ACC112 (cell line): ENCODE results near the gene COL4A3.
"Not testable (repeated sequence)": the region's sequence is repeated elsewhere in the genome, so short reads cannot be mapped to it uniquely, and the experiment has no call there.

ENCODE experiments used
- H2AFZ ChIP-seq: fragments of 200-600 bp; sonication (generic); one replicate; pipeline ENCODE4 v1.6.0; 2017; ENCODE audit warnings: antibody characterized with exemption, low read length; ENCODE audit not compliant: unreplicated experiment
- H3K27ac ChIP-seq: fragments of 200-600 bp; sonication (generic); 2 replicates; pipeline ENCODE4 v1.5.1; 2014; ENCODE audit warnings: low read depth, mild to moderate bottlenecking, antibody characterized with exemption, low read length, moderate library complexity
- H3K27me3 ChIP-seq: fragments of 200-600 bp; sonication (generic); 2 replicates; pipeline ENCODE4 v1.6.1; 2014; ENCODE audit warnings: mild to moderate bottlenecking, antibody characterized with exemption, low read length, moderate library complexity, mixed read lengths; ENCODE audit not compliant: insufficient read depth
- H3K36me3 ChIP-seq: fragments of 200-600 bp; sonication (generic); 2 replicates; pipeline ENCODE4 v1.6.1; 2016; ENCODE audit warnings: mild to moderate bottlenecking, antibody characterized with exemption, low read length, moderate library complexity, mixed read lengths; ENCODE audit not compliant: insufficient read depth
- H3K4me1 ChIP-seq: fragments of 200-600 bp; sonication (generic); one replicate; pipeline ENCODE4 v1.6.1; 2016; ENCODE audit warnings: low read length, mixed read lengths; ENCODE audit not compliant: insufficient read depth, unreplicated experiment, control insufficient read depth
- H3K4me3 ChIP-seq: fragments of 200-600 bp; sonication (generic); 2 replicates; pipeline ENCODE4 v1.5.1; 2014; ENCODE audit warnings: mild to moderate bottlenecking, low read depth, low read length
- H3K79me2 ChIP-seq: fragments of 200-600 bp; sonication (generic); one replicate; pipeline ENCODE4 v1.6.0; 2016; ENCODE audit warnings: low read length; ENCODE audit not compliant: control insufficient read depth, unreplicated experiment, insufficient read depth

COL4A3 gene

GRCh38 chr2:227206406-227206805 is 42.0 kb downstream of the COL4A3 start:
- no peak overlapping the region for H3K4me3 ChIP-seq
- no peaks in the 10 kb centered on the region for H3K4me1 ChIP-seq
- no peak overlapping the region for H2AFZ ChIP-seq
- no peaks in the 10 kb centered on the region for H3K27me3 ChIP-seq
- no peaks in the 10 kb centered on the region for H3K36me3 ChIP-seq
- H3K27ac ChIP-seq: no peak overlapping the region
- H3K79me2 ChIP-seq: no peaks in the 10 kb centered on the region

GRCh38 chr2:227207573-227207972 is 43.1 kb downstream of the COL4A3 start:
- no peak overlapping the region for H3K4me3 ChIP-seq
- H3K79me2 ChIP-seq: no peaks in the 10 kb centered on the region
- H3K27me3 ChIP-seq: no peaks in the 10 kb centered on the region
- no peak overlapping the region for H2AFZ ChIP-seq
- H3K27ac ChIP-seq: no peak overlapping the region
- H3K4me1 ChIP-seq: no peaks in the 10 kb centered on the region
- H3K36me3 ChIP-seq: no peaks in the 10 kb centered on the region

GRCh38 chr2:227214622-227215041 is 50.2 kb downstream of the COL4A3 start:
- H3K79me2 ChIP-seq: no peaks in the 10 kb centered on the region
- H3K27ac ChIP-seq: no peak overlapping the region
- no peaks in the 10 kb centered on the region for H3K27me3 ChIP-seq
- no peak overlapping the region for H2AFZ ChIP-seq
- peaks cover 8% of the 10 kb centered on the region for H3K4me1 ChIP-seq
- H3K4me3 ChIP-seq: no peak overlapping the region
- no peaks in the 10 kb centered on the region for H3K36me3 ChIP-seq

GRCh38 chr2:227219312-227220105 is 55.1 kb downstream of the COL4A3 start:
- Histone ChIP-seq H3K36me3 (no peaks in the 10 kb centered on the region), H3K27me3 (no peaks in the 10 kb centered on the region), H3K79me2 (no peaks in the 10 kb centered on the region), H3K4me1 (peaks cover 11% of the 10 kb centered on the region), H3K27ac (no peak overlapping the region), H3K4me3 (no peak overlapping the region), H2AFZ (no peak overlapping the region)

- Histone ChIP-seq H3K27me3 (no peaks in the 10 kb centered on the region), H2AFZ (no peak overlapping the region), H3K4me3 (no peak overlapping the region), H3K27ac (no peak overlapping the region), H3K79me2 (no peaks in the 10 kb centered on the region), H3K36me3 (no peaks in the 10 kb centered on the region), H3K4me1 (peaks cover 4% of the 10 kb centered on the region)
Observed at GRCh38 chr2:227221120-227221519, 56.7 kb downstream of the COL4A3 start.

GRCh38 chr2:227222292-227222691 is 57.9 kb downstream of the COL4A3 start:
- no peaks in the 10 kb centered on the region for H3K27me3 ChIP-seq
- peaks cover 4% of the 10 kb centered on the region for H3K4me1 ChIP-seq
- H3K79me2 ChIP-seq: no peaks in the 10 kb centered on the region
- H2AFZ ChIP-seq: no peak overlapping the region
- H3K4me3 ChIP-seq: no peak overlapping the region
- no peaks in the 10 kb centered on the region for H3K36me3 ChIP-seq
- H3K27ac ChIP-seq: no peak overlapping the region

- not testable (repeated sequence) for H2AFZ ChIP-seq, H3K27me3 ChIP-seq, H3K4me1 ChIP-seq, H3K4me3 ChIP-seq, H3K36me3 ChIP-seq, H3K27ac ChIP-seq, H3K79me2 ChIP-seq
Observed at GRCh38 chr2:227225641-227226040, 61.2 kb downstream of the COL4A3 start.

- Histone ChIP-seq H3K36me3 (no peaks in the 10 kb centered on the region), H3K27ac (no peak overlapping the region), H3K27me3 (no peaks in the 10 kb centered on the region), H3K79me2 (no peaks in the 10 kb centered on the region), H3K4me1 (no peaks in the 10 kb centered on the region), H3K4me3 (no peak overlapping the region), H2AFZ (no peak overlapping the region)
Observed at GRCh38 chr2:227228061-227228667, 63.7 kb downstream of the COL4A3 start.

- H3K4me1 ChIP-seq: no peaks in the 10 kb centered on the region
- H3K27ac ChIP-seq: no peak overlapping the region
- no peak overlapping the region for H2AFZ ChIP-seq
- H3K79me2 ChIP-seq: no peaks in the 10 kb centered on the region
- no peak overlapping the region for H3K4me3 ChIP-seq
- H3K27me3 ChIP-seq: no peaks in the 10 kb centered on the region
- no peaks in the 10 kb centered on the region for H3K36me3 ChIP-seq
Observed at GRCh38 chr2:227230151-227230550, 65.7 kb downstream of the COL4A3 start.

GRCh38 chr2:227234429-227234828 is 70.0 kb downstream of the COL4A3 start:
- no peaks in the 10 kb centered on the region for H3K27me3 ChIP-seq
- no peaks in the 10 kb centered on the region for H3K36me3 ChIP-seq
- H3K27ac ChIP-seq: no peak overlapping the region
- H3K4me3 ChIP-seq: no peak overlapping the region
- no peaks in the 10 kb centered on the region for H3K4me1 ChIP-seq
- no peaks in the 10 kb centered on the region for H3K79me2 ChIP-seq
- no peak overlapping the region for H2AFZ ChIP-seq

- H3K27me3 ChIP-seq: no peaks in the 10 kb centered on the region
- H3K36me3 ChIP-seq: no peaks in the 10 kb centered on the region
- no peak overlapping the region for H2AFZ ChIP-seq
- no peaks in the 10 kb centered on the region for H3K79me2 ChIP-seq
- H3K4me3 ChIP-seq: no peak overlapping the region
- no peaks in the 10 kb centered on the region for H3K4me1 ChIP-seq
- no peak overlapping the region for H3K27ac ChIP-seq
Observed at GRCh38 chr2:227237786-227238185, 73.4 kb downstream of the COL4A3 start.
